M059J (cell line): ENCODE results near the gene YKT6. TPM values are rescaled to one million over a fixed set of nuclear protein-coding genes. Genes with fewer than 3 reads are reported as not detected.

Experiments
- DNase-seq: peaks from one replicate; pipeline ENCODE4 v3.0.0-alpha.2; 2012; ENCODE audit warnings: low read depth
- total RNA-seq: library from RNA; depleted of rRNA; stranded (reverse); fragments of >200 nt; shearing (Covaris generic); gene quantifications from 2 replicates; pipeline ENCODE4 v1.2.3, GENCODE V29; 2014

The YKT6 gene
- total RNA-seq, 1 experiment from 2014 or later: 128 TPM

- no peak for DNase-seq
Observed at GRCh38 chr7:44218418-44219201, 17.8 kb downstream of the YKT6 start.

GRCh38 chr7:44219371-44220045, 18.7 kb downstream of the YKT6 start:
- no peak for DNase-seq

- DNase-seq: no peak
Observed at GRCh38 chr7:44220046-44220357, 19.2 kb downstream of the YKT6 start.

GRCh38 chr7:44220358-44221112, 19.8 kb downstream of the YKT6 start:
- DNase-seq: no peak

GRCh38 chr7:44221231-44221791, 20.5 kb downstream of the YKT6 start:
- DNase-seq: no peak

- no peak for DNase-seq
Observed at GRCh38 chr7:44222074-44222473, 21.3 kb downstream of the YKT6 start.

GRCh38 chr7:44222776-44223261, 22.0 kb downstream of the YKT6 start:
- no peak for DNase-seq

- DNase-seq: no peak
Observed at GRCh38 chr7:44223362-44224079, 22.7 kb downstream of the YKT6 start.

GRCh38 chr7:44224080-44224973, 23.5 kb downstream of the YKT6 start:
- DNase-seq: no peak

- DNase-seq: no peak
Observed at GRCh38 chr7:44224974-44225565, 24.3 kb downstream of the YKT6 start.

- DNase-seq: no peak
Observed at GRCh38 chr7:44225566-44226395, 25.0 kb downstream of the YKT6 start.

- DNase-seq: no peak
Observed at GRCh38 chr7:44226396-44226753, 25.6 kb downstream of the YKT6 start.

GRCh38 chr7:44227911-44228310, 27.1 kb downstream of the YKT6 start:
- DNase-seq: no peak

- no peak for DNase-seq
Observed at GRCh38 chr7:44228571-44229350, 28.0 kb downstream of the YKT6 start.

- no peak for DNase-seq
Observed at GRCh38 chr7:44229546-44230105, 28.8 kb downstream of the YKT6 start.

- no peak for DNase-seq
Observed at GRCh38 chr7:44230286-44230685, 29.5 kb downstream of the YKT6 start.

- DNase-seq: no peak
Observed at GRCh38 chr7:44231088-44231487, 30.3 kb downstream of the YKT6 start.

- no peak for DNase-seq
Observed at GRCh38 chr7:44232396-44232795, 31.6 kb downstream of the YKT6 start.
